ENCODE measurements around the gene SLC35D3.
A peak's percentile ranks its signal among the peaks of the same experiment; 100 is the strongest.

SLC35D3 gene

GRCh38 chr6:136920671-136921380 lies 1.3 kb upstream of the SLC35D3 start:
- TF ChIP-seq CTCF (IDR thresholded peaks at IDR 0.05; ENCODE audit: low read depth, low read length): no peak
- no peaks in the 10 kb centered on the region for H3K36me3 ChIP-seq
- no peaks in the 10 kb centered on the region for H3K9me3 ChIP-seq (ENCODE audit: severe bottlenecking)
- no peaks in the 10 kb centered on the region for H3K27me3 ChIP-seq (ENCODE audit: insufficient read depth, low read depth, severe bottlenecking)
- DNase-seq: peak; percentile 19
- H3K27ac ChIP-seq: no peak overlapping the region
- peak overlapping the region; percentile 56 for H3K4me3 ChIP-seq (ENCODE audit: low read depth, low read length)

GRCh38 chr6:136921381-136921935 lies 643 bp upstream of the SLC35D3 start:
- TF ChIP-seq CTCF (IDR thresholded peaks at IDR 0.05; ENCODE audit: low read depth, low read length): no peak
- H3K27ac ChIP-seq: no peak overlapping the region; the same call in 1 of the 2 replicates
- H3K9me3 ChIP-seq (ENCODE audit: severe bottlenecking): no peaks in the 10 kb centered on the region
- peak; percentile 44 for DNase-seq
- H3K36me3 ChIP-seq: no peaks in the 10 kb centered on the region
- no peaks in the 10 kb centered on the region for H3K27me3 ChIP-seq (ENCODE audit: insufficient read depth, low read depth, severe bottlenecking)
- peak overlapping the region; percentile 56 for H3K4me3 ChIP-seq (ENCODE audit: low read depth, low read length)

- no peak for TF ChIP-seq CTCF (IDR thresholded peaks at IDR 0.05; ENCODE audit: low read depth, low read length)
- DNase-seq: no peak
- Histone ChIP-seq H3K36me3 (no peaks in the 10 kb centered on the region), H3K27me3 (ENCODE audit: insufficient read depth, low read depth, severe bottlenecking) (no peaks in the 10 kb centered on the region), H3K4me3 (ENCODE audit: low read depth, low read length) (no peak overlapping the region), H3K9me3 (ENCODE audit: severe bottlenecking) (no peaks in the 10 kb centered on the region), H3K27ac (no peak overlapping the region)
Measured at GRCh38 chr6:136922685-136923006, 545 bp downstream of the SLC35D3 start.

- Histone ChIP-seq H3K4me3 (ENCODE audit: low read depth, low read length) (no peak overlapping the region), H3K36me3 (no peaks in the 10 kb centered on the region), H3K27ac (no peak overlapping the region), H3K27me3 (ENCODE audit: insufficient read depth, low read depth, severe bottlenecking) (no peaks in the 10 kb centered on the region), H3K9me3 (ENCODE audit: severe bottlenecking) (no peaks in the 10 kb centered on the region)
- TF ChIP-seq CTCF (IDR thresholded peaks at IDR 0.05; ENCODE audit: low read depth, low read length): no peak
- no peak for DNase-seq
Measured at GRCh38 chr6:136923116-136923953, 1.2 kb downstream of the SLC35D3 start.

- no peaks in the 10 kb centered on the region for H3K27me3 ChIP-seq (ENCODE audit: insufficient read depth, low read depth, severe bottlenecking)
Measured at GRCh38 chr6:136923954-136924673, 2.0 kb downstream of the SLC35D3 start.

More at GRCh38 chr6:136923954-136924673, 2.0 kb downstream of the SLC35D3 start:
- Histone ChIP-seq H3K4me3 (ENCODE audit: low read depth, low read length) (no peak overlapping the region), H3K9me3 (ENCODE audit: severe bottlenecking) (no peaks in the 10 kb centered on the region), H3K27ac (no peak overlapping the region), H3K36me3 (no peaks in the 10 kb centered on the region)
- no peak for DNase-seq
- no peak for TF ChIP-seq CTCF (IDR thresholded peaks at IDR 0.05; ENCODE audit: low read depth, low read length)
